Gastrocnemius medialis (tissue), 4 donors: ENCODE data around the gene SLC22A2. TPM values are rescaled to one million over a fixed set of nuclear protein-coding genes. Genes with fewer than 3 reads are reported as not detected.

Experiments used
- ATAC-seq, 2 donors: fragments of 150-250 bp; one replicate each; pipeline ENCODE4 v1.9.1; 2016
- DNase-seq, 2 donors: peaks; one replicate each; pipeline ENCODE4 v3.0.0-alpha.2; 2019
- H3K27ac ChIP-seq, 4 donors: fragments of 200-600 bp; sonication (generic); 1 replicate in 1 of 4; 2 replicates in 3 of 4; pipeline ENCODE4 v1.5.1; 2016 to 2018; ENCODE audit warnings: mild to moderate bottlenecking in 2 of 4, moderate library complexity in 1 of 4
- H3K27me3 ChIP-seq, 3 donors: fragments of 200-600 bp; sonication (generic) in 2 of 3; 1 replicate in 1 of 3; 2 replicates in 2 of 3; pipeline versions ENCODE4 v1.5.1 to v1.6.0; 2016 to 2019; ENCODE audit warnings: mild to moderate bottlenecking in 1 of 3, moderate library complexity in 1 of 3
- H3K36me3 ChIP-seq, 2 donors: fragments of 200-600 bp; sonication (generic) in 1 of 2; one replicate each; pipeline ENCODE4 v1.5.1; 2017 to 2018
- H3K4me1 ChIP-seq, 2 donors: fragments of 200-600 bp; sonication (generic) in 1 of 2; one replicate each; pipeline ENCODE4 v1.5.1; 2016 to 2017; ENCODE audit warnings: mild to moderate bottlenecking in 2 of 2
- H3K4me3 ChIP-seq, 4 donors: fragments of 200-600 bp; sonication (generic) in 3 of 4; 1 replicate in 1 of 4; 2 replicates in 3 of 4; pipeline ENCODE4 v1.5.1; 2016 to 2019; ENCODE audit warnings: mild to moderate bottlenecking in 2 of 4
- H3K9me3 ChIP-seq, 3 donors: fragments of 200-600 bp; sonication (generic) in 2 of 3; 1 replicate in 1 of 3; 2 replicates in 2 of 3; pipeline ENCODE4 v1.5.1; 2016 to 2019
- POLR2A ChIP-seq, 2 donors: fragments of 450-650 bp; IDR thresholded peaks; one replicate each; pipeline ENCODE4 v1.6.1; 2017; ENCODE audit warnings: antibody characterized with exemption in 2 of 2, mild to moderate bottlenecking in 2 of 2, moderate library complexity in 2 of 2
- in situ Hi-C, 4 donors: fragments of 200-750 bp; cut with MboI; loops; one replicate each; pipeline versions ENCODE4 v1.15.0 to v1.8.0; 2017; ENCODE audit warnings: low sequenced_read_pairs in 4 of 4
- intact Hi-C: fragments of 100-400 bp; cut with DNase I; formaldehyde crosslinking; loops from one replicate; pipeline ENCODE4 v1.15.1; 2023; ENCODE audit warnings: low total_unique reads
- total RNA-seq, 4 donors: library from RNA; depleted of rRNA; stranded (reverse); fragments of >200 nt; gene quantifications; one replicate each; pipeline versions ENCODE4 v1.1.0 to v1.2.3, GENCODE V29; 2016
- TF ChIP-seq, protein P1 (sequence below), 5 experiments: fragments of 450-650 bp in 3 of 5; fragments of 200-600 bp in 2 of 5; sonication (generic) in 2 of 5; IDR thresholded peaks in 4 of 5; conservative IDR thresholded peaks in 1 of 5; 1 replicate in 4 of 5; 2 replicates in 1 of 5; pipeline ENCODE4 v1.5.1; 2016 to 2019; ENCODE audit warnings: antibody characterized with exemption in 5 of 5, mild to moderate bottlenecking in 3 of 5, moderate library complexity in 3 of 5

Gene SLC22A2
- total RNA-seq, 4 donors from 2014 or later, result not detected

DNA sequence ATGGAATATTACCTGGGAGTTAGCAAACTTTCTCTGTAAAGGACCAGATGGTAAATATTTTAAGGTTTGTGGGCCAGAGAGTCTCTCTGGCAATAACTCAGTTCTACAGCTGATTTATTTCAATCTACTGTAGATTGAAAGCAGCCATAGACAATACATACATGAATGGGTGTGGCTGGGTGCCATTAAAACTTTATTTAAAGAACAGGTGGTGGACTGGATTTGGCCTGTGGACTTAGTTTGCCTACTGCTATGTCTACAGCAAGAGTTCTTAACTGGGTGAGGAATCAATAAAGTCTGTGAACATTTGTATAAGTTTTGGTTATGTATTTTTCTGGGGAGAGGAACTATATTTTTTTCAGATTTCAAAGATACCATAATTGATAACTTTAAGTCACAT is 55.1 kb downstream of the SLC22A2 start:
- DNase-seq (no peak), ATAC-seq (no peak)
- no peaks in the 10 kb centered on the region for H3K4me1 ChIP-seq
- TF ChIP-seq POLR2A (IDR thresholded peaks at IDR 0.05), result no peak
- TF ChIP-seq, protein P1, sequence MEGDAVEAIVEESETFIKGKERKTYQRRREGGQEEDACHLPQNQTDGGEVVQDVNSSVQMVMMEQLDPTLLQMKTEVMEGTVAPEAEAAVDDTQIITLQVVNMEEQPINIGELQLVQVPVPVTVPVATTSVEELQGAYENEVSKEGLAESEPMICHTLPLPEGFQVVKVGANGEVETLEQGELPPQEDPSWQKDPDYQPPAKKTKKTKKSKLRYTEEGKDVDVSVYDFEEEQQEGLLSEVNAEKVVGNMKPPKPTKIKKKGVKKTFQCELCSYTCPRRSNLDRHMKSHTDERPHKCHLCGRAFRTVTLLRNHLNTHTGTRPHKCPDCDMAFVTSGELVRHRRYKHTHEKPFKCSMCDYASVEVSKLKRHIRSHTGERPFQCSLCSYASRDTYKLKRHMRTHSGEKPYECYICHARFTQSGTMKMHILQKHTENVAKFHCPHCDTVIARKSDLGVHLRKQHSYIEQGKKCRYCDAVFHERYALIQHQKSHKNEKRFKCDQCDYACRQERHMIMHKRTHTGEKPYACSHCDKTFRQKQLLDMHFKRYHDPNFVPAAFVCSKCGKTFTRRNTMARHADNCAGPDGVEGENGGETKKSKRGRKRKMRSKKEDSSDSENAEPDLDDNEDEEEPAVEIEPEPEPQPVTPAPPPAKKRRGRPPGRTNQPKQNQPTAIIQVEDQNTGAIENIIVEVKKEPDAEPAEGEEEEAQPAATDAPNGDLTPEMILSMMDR (IDR thresholded peaks at IDR 0.05 in 4 of 5, conservative IDR thresholded peaks at IDR 0.05 in 1 of 5), result no peak
- no peak overlapping the region for H3K4me3 ChIP-seq
- no peaks in the 10 kb centered on the region for H3K9me3 ChIP-seq
- in situ Hi-C loops, result no loop called here
- intact Hi-C loops, result no loop called here
- no peaks in the 10 kb centered on the region for H3K36me3 ChIP-seq
- H3K27me3 ChIP-seq, result no peaks in the 10 kb centered on the region
- H3K27ac ChIP-seq, result no peak overlapping the region

DNA sequence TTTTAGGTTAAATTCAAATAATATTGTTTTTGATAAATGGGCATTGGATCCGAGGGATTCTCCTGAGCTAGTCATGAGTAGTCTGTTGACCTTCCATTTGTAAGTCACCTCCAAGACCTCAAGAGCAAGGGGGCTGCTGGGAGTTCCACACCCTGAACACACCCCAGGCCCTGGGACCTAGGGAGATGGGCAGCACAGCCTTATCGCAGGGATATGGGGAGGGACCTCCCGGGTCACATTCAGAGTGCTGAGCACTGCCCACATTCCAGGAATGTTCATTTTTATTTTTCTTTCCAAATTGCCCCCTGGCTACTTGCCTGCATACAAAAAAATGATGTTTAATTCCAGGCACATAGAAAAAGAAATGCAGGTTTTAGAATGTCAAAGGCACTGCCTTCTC is 55.5 kb downstream of the SLC22A2 start:
- no peak overlapping the region for H3K27ac ChIP-seq
- intact Hi-C loops, result no loop called here
- DNase-seq (no peak), ATAC-seq (no peak)
- no peaks in the 10 kb centered on the region for H3K4me1 ChIP-seq
- H3K27me3 ChIP-seq, result no peaks in the 10 kb centered on the region
- TF ChIP-seq POLR2A (IDR thresholded peaks at IDR 0.05), result no peak
- TF ChIP-seq, protein P1 (IDR thresholded peaks at IDR 0.05 in 4 of 5, conservative IDR thresholded peaks at IDR 0.05 in 1 of 5), result no peak
- no peaks in the 10 kb centered on the region for H3K36me3 ChIP-seq
- in situ Hi-C loops, result no loop called here
- no peak overlapping the region for H3K4me3 ChIP-seq
- H3K9me3 ChIP-seq, result no peaks in the 10 kb centered on the region

DNA sequence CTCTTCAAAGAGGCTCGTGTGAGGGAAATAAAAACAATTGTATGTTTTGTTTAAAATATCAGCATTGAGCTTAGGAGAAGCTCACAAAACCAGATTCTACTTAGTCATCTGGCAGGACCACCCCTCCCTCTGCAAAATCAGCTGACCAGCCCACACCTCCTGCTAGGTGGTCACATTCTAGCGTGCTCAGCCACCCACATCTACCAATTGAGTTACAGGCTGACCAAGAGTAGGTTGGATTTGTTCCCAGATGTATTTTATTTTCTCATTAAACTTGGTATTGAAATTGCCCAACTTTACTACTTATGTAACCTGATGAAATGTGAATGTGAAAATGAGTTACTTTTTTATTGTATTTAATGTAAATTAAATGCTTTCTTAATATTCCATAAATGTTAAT is 56.2 kb downstream of the SLC22A2 start:
- Histone ChIP-seq H3K27ac (no peak overlapping the region), H3K4me1 (no peaks in the 10 kb centered on the region), H3K9me3 (no peaks in the 10 kb centered on the region), H3K36me3 (no peaks in the 10 kb centered on the region), H3K27me3 (no peaks in the 10 kb centered on the region), H3K4me3 (no peak overlapping the region)
- in situ Hi-C loops, result no loop called here
- DNase-seq (no peak), ATAC-seq (no peak)
- intact Hi-C loops, result no loop called here
- TF ChIP-seq, protein P1 (IDR thresholded peaks at IDR 0.05 in 4 of 5, conservative IDR thresholded peaks at IDR 0.05 in 1 of 5), result no peak
- TF ChIP-seq POLR2A (IDR thresholded peaks at IDR 0.05), result no peak

DNA sequence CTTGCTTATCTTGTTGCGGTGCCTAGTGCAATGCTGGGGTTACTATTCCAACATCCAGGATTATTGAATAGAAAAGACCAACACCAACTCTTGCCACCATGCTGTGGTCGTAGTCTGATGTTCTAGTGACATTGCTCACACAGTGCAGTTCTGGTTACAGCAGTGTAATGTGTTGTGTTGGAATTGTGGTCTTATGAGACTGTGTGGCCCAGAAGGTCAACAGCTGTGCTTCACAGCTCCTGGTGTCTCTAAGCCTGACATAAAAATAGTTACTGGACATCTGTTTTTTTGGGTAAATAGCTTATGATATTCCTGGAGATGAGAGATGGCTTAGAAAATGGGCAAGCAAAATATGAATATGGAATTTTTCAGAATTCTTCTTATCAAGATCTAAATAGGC is 57.6 kb downstream of the SLC22A2 start:
- intact Hi-C loops (no loop called here), in situ Hi-C loops (no loop called here)
- DNase-seq (no peak), ATAC-seq (no peak)
- H3K36me3 ChIP-seq, result no peaks in the 10 kb centered on the region
- no peak overlapping the region for H3K27ac ChIP-seq
- H3K4me3 ChIP-seq, result no peak overlapping the region
- no peaks in the 10 kb centered on the region for H3K4me1 ChIP-seq
- no peaks in the 10 kb centered on the region for H3K27me3 ChIP-seq
- peaks cover 0 to 4% (median 0%) of the 10 kb centered on the region in 3 donors for H3K9me3 ChIP-seq
- TF ChIP-seq, protein P1 (IDR thresholded peaks at IDR 0.05 in 4 of 5, conservative IDR thresholded peaks at IDR 0.05 in 1 of 5), result no peak
- no peak for TF ChIP-seq POLR2A (IDR thresholded peaks at IDR 0.05)

DNA sequence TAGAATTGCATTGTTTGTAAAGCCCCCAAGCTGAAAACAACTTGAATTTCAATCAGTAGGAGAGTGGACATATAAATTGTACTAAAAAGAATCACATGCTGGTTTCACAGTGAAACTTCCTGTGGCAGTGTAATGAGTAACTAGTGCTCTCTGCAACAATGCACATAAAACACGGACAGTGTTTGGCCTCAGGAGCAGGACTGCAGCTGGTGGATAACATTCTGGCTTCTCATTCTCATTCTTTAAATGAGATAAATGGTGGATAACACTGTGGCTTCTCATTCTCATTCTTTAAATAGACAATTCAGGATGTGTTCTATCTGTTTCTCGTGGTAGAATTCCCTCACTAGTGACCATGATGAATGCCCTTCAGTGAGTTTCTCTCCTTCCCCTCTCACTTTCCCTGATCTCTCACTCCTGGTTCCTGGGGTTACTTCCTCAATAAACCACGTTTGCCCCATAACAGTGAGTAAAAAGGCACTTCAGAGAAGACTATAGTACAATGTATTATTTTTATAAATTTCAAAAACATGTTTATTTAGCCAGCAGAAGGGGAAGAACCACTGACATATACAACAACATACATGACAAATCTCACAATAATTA is 59.9 kb downstream of the SLC22A2 start:
- DNase-seq (no peak), ATAC-seq (no peak)
- intact Hi-C loops (no loop called here), in situ Hi-C loops (no loop called here)
- H3K4me1 ChIP-seq, result no peaks in the 10 kb centered on the region
- H3K27ac ChIP-seq, result no peak overlapping the region
- H3K4me3 ChIP-seq, result no peak overlapping the region
- H3K27me3 ChIP-seq, result no peaks in the 10 kb centered on the region
- no peak for TF ChIP-seq POLR2A (IDR thresholded peaks at IDR 0.05)
- TF ChIP-seq, protein P1 (IDR thresholded peaks at IDR 0.05 in 4 of 5, conservative IDR thresholded peaks at IDR 0.05 in 1 of 5), result no peak
- H3K9me3 ChIP-seq, result peaks cover 0 to 9% (median 2%) of the 10 kb centered on the region in 3 donors
- H3K36me3 ChIP-seq, result no peaks in the 10 kb centered on the region
